HG02943 (cell line): ENCODE measurements around the gene HOXA4.

ENCODE experiments used
- ATAC-seq: cut with Tn5 transposase; IDR thresholded peaks from one replicate; pipeline ENCODE4 v1.9.1; 2021; ENCODE audit warnings: mild to moderate bottlenecking, low read depth, moderate library complexity; ENCODE audit not compliant: unreplicated experiment

The HOXA4 gene

DNA sequence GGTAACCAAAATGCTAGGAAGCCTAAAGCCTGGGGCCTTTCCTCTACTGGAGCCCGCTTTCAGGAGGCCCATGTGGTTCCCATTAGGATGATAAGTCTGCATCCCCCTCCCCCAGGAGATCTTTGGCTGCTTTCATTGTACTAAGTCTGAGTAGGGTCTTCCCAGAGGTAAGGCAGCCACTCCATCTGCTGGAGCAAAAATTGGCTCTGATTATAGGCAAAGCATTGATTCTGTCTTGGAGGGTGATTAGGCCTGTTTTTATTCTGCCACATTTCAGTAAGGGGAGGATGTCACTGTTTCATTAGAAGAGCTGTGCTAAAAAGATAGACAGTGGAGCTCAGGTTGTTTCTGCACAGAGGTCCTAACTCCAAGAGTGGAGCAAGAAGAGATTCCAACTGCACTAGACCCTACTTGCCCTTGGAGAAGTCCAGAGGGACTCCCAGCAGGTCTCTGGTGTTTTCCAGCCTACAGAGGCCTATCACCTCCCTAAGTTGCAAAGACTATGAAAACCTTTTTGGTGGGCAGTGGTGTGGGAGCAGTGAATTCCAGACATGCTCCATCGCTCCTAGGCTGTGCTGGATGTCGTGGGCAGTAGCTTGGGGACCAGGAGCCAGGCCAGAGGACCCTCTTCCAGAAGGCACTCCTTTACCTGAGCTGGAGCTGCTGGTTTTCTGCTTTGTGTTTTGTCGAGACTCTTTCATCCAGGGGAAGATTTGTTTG is 20.9 kb downstream of the HOXA4 start:
- ATAC-seq: no peak

DNA sequence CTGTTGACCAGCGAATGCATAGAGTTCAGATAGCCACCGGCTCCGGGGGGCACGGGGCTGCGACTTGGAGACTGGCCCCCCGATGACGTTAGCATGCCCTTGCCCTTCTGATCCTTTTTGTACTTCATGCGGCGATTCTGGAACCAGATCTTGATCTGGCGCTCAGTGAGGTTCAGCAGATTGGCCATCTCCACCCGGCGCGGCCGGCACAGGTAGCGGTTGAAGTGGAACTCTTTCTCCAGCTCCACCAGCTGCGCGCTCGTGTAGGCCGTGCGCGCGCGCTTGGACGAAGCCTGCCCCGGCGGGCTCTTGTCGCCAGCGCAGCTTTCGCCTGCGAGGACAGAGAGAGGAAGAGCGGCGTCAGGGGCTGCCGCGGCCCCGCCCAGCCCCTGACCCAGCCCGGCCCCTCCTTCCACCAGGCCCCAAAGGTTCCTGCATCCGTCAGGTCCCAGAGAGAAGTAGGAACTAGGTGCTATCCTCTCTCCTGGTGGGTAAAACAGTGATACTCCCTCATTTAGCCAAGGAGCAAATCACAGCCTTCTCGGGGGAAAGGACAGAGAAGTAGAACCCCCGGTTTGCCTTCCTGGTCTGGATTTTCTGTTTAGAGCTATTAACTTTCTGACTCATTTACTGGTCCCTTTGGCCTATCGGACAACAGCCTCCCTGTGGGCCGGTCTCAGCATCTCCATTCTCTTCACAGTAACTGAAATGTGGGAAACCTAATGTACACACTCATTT is 22.0 kb downstream of the HOXA4 start:
- no peak for ATAC-seq

DNA sequence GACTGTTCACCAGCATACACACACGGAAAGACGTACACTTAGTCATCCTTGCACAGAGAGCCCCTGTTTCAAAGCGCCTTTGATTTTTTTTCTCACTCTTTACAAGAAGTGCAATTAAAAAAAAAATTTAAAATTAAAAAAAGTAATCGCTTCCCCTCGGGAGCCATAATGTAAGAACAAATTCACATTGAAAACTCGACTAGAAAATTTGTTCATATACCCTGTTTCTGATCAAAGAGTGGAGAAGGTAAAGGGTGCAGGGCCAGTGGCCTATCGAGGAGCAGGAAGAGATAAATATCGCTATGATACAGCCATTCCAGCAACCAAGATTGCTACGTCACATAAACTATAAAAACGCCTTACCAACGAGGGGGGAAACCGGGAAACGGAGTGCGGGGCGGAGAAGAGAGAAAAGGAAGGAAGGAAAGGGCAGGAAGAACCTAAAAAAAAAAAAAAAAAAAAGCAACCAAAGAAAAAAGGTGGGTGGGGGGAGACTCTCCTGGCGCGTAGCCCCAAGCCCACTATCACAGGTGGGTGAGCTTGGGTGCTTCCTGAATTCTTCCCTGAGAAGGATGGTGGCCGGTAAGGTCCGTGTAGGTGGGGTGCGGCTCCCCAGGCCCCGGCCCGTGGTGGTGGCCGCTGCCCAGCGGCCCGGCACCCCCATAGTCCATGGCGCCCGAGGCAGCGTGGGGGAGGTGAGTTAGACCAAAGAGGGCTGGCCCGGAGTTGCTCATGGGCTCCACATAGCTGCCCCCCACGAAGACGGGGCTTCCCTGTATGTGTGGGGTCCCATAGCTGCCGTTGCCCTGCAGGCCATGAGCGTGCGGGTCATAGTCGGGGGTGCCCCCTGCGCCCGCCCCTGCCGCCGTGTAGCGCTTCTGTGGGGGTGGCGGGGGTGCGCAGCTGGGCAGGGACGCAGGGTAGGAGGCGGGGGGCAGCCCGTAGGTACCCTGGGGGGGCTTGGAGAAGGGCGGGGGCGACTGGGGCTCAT is 22.9 kb downstream of the HOXA4 start:
- ATAC-seq: no peak

DNA sequence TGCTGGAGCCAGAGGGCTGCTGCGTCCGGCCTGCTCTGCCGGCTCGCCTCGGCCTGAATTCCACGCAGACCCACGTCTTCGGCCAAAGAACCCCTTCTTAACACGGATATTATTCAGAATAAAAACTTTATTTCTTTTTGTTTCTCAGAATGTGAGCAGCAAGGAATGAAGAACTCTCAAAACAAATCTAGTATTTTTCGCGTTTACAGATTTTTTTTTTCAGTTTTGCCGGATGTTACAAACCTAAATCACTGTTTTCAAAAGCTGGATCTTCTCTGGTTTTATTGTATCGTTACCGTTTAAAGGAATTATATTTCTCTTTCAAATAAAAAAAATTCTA is 23.7 kb downstream of the HOXA4 start:
- ATAC-seq: no peak

DNA sequence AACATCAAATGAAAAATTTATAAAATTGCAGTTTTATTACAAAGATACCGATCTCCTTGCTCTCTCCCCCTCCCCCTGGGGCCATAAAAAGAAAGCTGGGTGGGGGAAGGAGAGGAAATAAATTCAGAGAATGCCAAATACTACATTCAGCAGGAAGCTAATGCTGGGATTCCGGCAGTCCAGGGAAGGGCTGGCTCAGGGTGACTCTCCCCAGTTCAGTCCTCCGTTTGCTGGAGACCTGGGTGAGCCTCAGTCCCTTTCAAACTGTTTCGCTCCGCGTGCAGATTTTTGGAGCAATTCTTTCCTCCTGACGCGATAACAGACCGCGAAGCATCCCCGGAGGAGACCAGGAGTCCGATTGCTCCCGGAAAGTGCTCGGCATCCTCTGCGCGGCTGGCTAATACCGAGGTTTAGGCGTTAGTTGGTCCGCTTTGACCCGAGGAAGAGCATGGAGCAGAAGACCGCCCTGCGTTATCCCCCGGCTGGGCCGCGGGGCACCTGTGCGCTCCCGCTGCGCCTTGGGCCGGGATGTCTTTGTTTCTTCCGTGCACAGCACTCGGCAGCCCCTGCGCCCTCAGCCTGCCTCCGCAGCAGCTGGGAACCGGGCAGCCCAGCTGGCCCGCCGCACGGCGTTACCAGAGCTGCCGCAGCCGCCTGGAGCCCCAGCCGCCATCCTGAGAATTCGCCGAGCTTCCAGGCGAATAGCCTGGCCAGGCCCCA is 24.2 kb downstream of the HOXA4 start:
- no peak for ATAC-seq

DNA sequence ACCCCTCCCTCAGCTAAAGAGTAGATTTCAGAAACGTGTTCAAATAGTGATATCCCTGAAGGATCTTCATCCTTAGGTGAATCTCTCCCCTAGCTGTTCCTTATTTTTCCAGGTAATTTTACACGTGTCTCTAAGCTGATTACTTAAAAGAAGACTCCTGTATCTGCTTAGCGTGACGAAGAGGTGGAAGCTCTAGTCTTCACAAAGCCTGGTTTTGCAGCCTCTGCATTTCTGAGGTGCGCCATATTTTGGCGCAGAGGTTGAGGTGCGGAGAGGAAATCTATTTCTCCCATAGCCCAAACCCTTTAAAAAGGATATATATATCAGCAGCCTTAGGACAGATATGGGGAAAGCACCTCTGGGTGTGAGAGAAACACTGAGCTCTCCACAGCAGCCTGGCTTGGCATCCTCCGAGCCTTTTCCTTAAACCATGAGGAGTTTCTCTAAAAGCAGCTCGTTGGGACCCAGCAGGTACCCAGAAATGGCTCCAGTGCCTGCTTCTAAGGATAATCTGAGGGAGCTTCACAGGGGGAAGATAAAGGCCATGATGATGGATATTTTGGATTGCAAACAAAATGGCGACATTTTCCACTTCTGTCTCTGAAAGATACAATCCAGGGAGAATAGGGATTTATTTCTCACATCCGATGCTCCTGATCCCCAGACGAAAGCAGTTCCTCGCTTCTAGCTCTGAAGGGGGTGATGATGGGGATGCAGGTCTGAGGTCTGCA is 25.1 kb downstream of the HOXA4 start:
- ATAC-seq: no peak

DNA sequence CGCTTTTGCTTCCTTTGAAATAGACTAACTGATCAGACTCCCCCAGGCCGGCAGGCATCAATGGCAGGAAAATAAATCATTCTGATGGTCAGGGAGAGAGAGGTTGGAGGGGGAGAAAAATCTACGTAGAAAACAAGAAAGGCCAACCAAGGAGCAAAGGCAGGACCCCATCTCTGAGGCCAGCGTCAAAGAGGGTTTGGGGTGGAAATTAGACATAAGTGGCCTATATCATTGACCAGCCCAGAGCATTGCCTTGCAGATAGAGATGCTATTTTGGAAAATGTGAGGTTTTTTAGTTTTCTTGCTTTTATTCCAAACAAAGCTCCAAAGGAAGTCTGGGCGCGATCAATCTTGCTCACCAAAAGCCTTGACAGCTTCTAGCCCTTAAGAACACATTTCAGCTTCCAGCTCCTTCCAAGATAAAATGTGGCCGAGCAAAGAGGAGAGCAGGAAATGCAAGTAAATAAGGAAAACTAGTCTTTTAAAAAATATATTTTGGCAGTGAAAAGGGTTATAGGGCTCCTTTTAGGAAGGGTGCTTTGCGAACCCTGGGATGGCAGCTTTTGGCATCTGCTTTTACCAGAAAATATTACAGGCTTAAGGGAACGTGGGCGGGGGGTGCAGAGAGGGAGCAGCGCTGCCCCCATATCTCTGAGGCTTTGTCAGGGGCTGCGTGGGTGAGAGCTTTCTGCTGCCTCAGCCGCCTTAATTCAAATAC is 26.1 kb downstream of the HOXA4 start:
- no peak for ATAC-seq

DNA sequence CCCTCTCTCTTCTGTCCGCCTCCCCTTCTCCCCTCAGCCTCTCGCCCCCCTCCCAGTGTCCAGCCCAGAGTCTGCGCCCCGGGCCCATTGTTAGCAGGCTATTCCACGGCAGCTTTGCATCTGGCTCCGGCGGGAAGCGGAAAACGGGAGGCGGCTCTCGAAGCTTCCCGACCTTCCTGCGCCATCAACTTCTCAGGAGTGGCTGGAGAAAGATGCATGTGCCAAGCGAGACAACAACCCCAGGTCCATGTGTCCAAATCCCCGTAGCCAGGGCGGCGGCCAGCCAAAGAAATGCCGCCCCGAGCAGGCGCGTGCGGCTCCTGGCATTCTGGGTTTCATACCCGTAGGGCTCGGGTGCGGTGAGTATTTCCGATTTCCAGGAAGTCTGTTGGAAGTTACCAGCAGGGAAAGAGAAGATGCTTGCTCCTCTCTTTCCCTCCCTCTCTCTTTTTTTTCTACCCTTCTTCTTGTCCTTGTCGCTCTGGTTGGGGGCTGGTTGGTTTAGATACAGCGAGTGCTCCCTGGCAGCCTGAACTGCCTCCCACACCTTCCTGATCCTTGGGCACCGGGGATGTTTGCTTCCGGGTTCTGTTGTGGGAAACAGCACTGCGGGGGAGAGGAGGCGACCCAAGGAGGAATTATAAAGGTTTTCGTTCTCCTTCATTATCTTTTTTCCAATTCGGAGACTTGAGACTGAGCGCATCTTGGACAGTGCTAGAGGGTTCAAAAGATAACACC is 26.9 kb downstream of the HOXA4 start:
- ATAC-seq: no peak

DNA sequence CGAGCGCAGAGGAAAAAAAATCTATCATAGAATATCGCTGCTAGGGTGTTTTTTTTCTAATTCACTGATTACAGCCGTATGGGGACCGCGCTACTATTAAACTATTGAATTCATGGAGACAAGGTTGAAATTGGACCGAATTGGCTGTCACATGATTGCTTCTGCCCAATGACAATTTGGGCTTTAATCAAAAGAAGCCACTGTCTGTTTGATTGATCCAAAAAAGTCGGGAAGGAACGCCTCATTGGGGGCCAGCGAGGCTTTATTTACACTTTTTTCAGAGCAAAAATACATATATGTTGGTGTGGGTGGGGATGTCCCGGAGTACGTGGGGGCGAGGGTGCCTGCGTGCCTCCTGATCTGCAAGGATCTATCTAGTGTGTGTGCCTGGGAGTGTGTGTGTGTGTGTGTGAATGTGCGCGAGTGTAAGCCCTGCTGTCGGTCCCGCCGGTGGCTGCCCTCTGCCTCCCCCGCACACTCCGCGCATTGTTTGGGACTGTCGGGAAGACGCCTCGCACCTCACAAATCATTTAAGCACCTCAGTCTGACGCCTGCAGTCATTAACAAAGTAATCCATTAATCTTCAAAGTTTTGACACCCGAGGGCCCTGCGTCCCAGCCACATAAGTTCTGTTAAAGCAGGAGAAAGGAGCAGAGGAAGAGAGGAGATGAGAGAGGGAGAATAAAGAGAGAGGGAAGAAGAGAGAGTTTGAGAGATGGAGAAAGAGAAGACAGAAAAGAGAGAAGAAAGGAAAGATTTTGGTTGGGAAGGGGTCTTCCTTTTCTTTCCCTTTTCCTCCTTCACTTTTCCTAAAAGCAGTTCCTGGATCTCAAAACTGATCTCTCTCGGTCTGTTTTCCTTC is 27.7 kb downstream of the HOXA4 start, which contains the start of gene HOXA2:
Gene HOXA2 (minus strand): TSS at position 103 of the 862 bp plus-strand sequence. CDS start 183 bp downstream, outside the sequence.
- no peak for ATAC-seq

DNA sequence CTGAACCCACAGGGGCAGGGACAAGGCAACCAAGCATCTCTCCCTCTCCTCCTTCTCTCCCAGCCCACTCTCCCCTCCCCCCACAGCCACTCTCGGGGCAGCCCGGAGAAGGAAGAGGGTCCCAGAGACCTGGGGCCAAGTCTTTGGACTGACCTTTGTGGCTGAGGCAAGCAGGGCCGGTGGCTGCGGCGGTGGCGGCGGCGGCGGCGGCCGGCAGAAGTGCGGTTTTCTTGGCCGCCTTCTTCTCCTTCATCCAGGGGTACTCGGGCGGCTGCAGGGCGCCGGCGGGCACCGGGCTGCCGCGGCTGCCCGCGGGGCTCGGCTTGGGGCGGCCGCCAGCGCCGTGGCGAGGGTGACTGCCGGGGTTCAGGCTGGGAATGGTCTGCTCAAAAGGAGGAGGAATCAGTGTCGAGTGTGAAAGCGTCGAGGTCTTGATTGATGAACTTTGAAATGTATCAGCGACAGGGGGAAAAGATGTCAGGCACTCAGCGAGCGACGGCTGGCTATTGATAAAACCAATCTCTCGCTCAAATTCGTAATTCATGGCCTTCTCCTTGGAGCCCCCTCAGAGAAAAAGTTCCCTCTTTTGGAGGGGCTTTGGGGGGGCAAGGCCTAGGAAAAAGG is 28.5 kb downstream of the HOXA4 start:
- no peak for ATAC-seq

DNA sequence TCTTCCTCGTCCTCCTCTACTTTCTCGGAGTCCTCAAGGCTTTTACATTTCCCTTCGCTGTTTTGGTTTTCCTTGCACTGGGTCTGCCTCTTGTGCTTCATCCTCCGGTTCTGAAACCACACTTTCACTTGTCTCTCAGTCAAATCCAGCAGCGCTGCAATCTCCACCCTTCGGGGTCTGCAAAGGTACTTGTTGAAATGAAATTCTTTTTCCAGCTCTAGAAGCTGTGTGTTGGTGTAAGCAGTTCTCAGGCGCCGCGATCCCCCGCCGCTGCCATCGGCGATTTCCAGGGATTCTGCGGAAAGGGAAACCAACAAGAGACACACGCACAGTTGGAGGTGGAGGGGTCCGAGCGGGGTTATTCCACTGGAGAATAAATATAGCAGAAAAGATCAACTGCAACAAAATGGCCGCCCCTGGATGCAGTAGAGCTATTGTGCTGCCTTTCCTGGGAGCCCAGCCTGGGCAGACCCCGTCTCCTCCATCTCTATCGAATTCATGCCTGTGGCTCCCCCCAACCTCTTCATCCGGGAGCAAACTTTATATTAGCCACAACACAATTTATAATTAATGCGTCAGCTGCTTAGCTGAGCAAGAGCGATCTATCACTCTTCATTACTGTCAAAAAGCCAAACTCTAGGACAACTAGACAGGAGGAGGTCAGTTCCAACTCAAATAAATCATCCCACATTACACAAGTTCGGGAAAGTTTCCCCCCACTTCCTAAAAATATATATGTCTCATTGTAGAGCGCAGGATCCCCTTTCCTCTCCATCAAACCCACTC is 29.2 kb downstream of the HOXA4 start:
- no peak for ATAC-seq

DNA sequence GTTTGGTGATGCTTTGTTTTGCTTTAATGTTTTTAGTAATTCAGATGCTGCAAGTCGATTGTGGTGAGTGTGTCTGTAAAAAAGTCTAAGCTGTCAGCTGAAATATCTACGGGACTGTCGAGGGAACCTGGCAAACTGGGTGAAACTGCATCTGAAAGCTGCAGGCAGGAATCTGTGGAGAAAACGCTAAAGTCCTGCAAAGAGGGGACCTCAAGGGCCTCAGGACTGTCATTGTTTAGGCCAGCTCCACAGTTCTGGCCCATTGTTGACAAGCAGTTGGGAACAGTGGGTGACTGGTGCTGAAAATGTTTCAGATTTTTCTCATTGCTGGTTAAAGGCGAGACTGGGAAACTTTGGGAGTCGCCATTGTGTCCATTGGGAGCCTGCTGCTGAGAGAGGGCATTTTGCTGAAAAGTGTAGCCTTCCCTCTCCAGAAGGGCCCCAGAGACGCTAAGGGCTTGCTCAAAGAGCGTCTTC is 29.8 kb downstream of the HOXA4 start:
- ATAC-seq: no peak

DNA sequence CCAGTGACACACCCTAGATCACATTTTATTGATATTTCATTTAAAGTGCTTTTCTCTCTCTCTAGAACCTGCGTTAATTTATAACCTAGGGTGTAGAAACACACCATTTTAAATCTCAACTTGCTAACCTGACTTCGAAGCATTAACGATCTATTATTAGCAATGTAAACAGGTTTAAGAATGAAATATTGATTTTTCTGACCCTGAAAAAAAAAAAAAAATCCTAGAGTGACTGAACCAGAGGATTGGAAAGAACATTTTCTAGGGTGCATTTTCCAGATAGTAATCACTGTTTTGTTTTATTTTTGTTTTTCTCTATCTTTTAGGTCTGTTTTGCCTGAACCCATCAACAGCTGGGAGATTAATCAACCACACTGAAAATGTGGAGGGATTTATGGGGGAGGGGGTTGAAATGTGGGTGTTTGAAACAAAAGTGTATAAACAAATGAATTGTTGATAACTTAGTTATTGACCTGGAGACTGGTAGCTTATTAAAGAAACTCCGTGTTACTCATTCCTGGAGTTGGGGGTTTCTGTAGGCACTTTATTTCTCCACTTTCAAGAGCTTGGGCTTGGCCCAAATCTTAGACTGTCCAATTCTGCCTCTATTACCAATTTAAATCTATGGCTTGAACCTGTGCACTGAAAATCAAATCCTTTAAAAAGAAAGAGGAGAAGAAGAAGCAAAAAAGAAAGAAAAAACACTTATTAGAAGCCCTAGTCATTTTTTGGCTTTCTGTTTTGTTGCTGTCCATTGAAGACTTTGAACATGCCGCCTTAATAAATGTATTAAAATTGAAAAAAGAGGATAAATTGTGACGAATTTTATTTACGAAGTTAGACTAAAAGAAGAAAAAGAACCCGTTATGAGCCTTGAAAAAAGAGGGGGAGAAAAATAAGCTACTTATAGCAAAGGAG is 30.8 kb downstream of the HOXA4 start:
- ATAC-seq: no peak

DNA sequence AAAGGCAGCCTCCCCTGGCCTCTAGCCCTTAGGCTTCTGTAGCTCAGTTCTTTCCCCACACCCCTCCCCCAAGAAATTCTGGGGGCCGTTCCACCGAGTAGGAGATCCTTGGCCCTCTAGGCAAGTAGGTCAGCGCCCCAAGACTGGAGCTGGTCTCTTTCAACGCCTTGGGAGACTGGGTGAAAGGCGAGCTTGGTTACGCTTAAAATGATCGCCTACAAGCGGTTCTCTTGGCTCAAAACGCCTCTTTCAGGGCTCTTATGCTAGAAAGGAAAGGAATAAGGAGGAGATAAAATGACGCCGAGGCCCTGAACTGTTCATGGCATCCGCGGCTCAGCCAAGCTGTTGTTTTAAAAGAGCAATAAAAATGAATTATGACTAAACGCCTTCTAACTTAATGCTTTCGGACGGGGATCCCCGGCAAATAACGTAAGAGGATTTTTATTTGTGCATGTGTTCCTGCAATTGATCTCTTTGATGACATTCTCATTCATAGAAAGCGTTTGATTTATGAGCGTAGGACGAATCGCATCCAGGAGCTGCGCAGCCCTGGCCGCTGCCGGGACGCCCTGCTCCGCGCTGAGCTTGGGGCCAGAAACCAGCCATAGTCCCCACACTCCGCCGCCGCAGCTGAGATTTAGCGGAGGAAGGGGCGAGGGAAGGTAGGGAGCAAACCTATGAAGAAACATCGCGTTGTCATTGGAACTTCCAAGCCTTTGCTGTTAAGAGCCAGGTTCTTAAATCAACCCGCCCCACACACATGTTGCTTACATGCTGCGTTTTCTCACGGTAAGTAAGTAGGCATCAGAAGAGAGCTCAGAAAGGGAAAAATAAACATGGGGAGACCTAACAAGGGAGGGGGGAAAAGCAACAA is 31.7 kb downstream of the HOXA4 start:
- no peak for ATAC-seq
